NT2/D1 (cell line): ENCODE data around the gene ELOVL2.

ENCODE experiments used
- SUZ12 ChIP-seq: IDR thresholded peaks from 2 replicates; pipeline ENCODE4 v1.6.1; 2011; ENCODE audit not compliant: insufficient read length, insufficient read depth; ENCODE audit errors: extremely low read depth
- ZNF274 ChIP-seq: IDR thresholded peaks from 2 replicates; pipeline ENCODE4 v1.6.1; 2011; ENCODE audit warnings: mild to moderate bottlenecking, low read depth, low read length

- TF ChIP-seq ZNF274 = no peak
- no peak for TF ChIP-seq SUZ12
These were observed 45.6 kb upstream of the ELOVL2 start for GRCh38 chr6:11089695-11090094.
